Measurements from ENCODE around the gene JDP2. TPM values are rescaled to one million over a fixed set of nuclear protein-coding genes. Genes with fewer than 3 reads are reported as not detected.

JDP2 gene
- total RNA-seq, 1 donor from 2014 or later: 44.4 TPM

GRCh38 chr14:75511201-75511600, 83.4 kb downstream of the JDP2 start:
- Mint-ChIP-seq H3K4me1 (no peaks in the 10 kb centered on the region), H3K9me3 (peaks cover 39% of the 10 kb centered on the region), H3K36me3 (no peaks in the 10 kb centered on the region), H3K27me3 (ENCODE audit: low read depth) (no peaks in the 10 kb centered on the region), H3K4me3 (no peak overlapping the region), H3K27ac (no peak overlapping the region)
- no peak for DNase-seq (ENCODE audit: low spot score in 2 of 2, unreplicated experiment in 2 of 2)
- TF ChIP-seq, protein P1, sequence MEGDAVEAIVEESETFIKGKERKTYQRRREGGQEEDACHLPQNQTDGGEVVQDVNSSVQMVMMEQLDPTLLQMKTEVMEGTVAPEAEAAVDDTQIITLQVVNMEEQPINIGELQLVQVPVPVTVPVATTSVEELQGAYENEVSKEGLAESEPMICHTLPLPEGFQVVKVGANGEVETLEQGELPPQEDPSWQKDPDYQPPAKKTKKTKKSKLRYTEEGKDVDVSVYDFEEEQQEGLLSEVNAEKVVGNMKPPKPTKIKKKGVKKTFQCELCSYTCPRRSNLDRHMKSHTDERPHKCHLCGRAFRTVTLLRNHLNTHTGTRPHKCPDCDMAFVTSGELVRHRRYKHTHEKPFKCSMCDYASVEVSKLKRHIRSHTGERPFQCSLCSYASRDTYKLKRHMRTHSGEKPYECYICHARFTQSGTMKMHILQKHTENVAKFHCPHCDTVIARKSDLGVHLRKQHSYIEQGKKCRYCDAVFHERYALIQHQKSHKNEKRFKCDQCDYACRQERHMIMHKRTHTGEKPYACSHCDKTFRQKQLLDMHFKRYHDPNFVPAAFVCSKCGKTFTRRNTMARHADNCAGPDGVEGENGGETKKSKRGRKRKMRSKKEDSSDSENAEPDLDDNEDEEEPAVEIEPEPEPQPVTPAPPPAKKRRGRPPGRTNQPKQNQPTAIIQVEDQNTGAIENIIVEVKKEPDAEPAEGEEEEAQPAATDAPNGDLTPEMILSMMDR (IDR thresholded peaks at IDR 0.05; ENCODE audit: unreplicated experiment): no peak

- no peaks in the 10 kb centered on the region for H3K36me3 Mint-ChIP-seq
- no peak overlapping the region for H3K27ac Mint-ChIP-seq
- no peaks in the 10 kb centered on the region for H3K27me3 Mint-ChIP-seq (ENCODE audit: low read depth)
- no peak for DNase-seq (ENCODE audit: low spot score in 2 of 2, unreplicated experiment in 2 of 2)
- TF ChIP-seq, protein P1 (IDR thresholded peaks at IDR 0.05; ENCODE audit: unreplicated experiment): no peak
- no peak overlapping the region for H3K4me3 Mint-ChIP-seq
- H3K9me3 Mint-ChIP-seq: peaks cover 25% of the 10 kb centered on the region
- H3K4me1 Mint-ChIP-seq: no peaks in the 10 kb centered on the region
Observed at GRCh38 chr14:75513911-75514672, 86.3 kb downstream of the JDP2 start.

- Mint-ChIP-seq H3K27ac (no peak overlapping the region), H3K36me3 (no peaks in the 10 kb centered on the region)
Observed at GRCh38 chr14:75514673-75515628, 87.1 kb downstream of the JDP2 start.

GRCh38 chr14:75515629-75515996, 87.8 kb downstream of the JDP2 start:
- Mint-ChIP-seq H3K27me3 (ENCODE audit: low read depth) (no peaks in the 10 kb centered on the region), H3K9me3 (peaks cover 15% of the 10 kb centered on the region), H3K36me3 (no peaks in the 10 kb centered on the region), H3K4me3 (no peak overlapping the region), H3K4me1 (no peaks in the 10 kb centered on the region), H3K27ac (no peak overlapping the region)
- no peak for DNase-seq (ENCODE audit: low spot score in 2 of 2, unreplicated experiment in 2 of 2)
- TF ChIP-seq, protein P1 (IDR thresholded peaks at IDR 0.05; ENCODE audit: unreplicated experiment): no peak

More at GRCh38 chr14:75514673-75515628, 87.1 kb downstream of the JDP2 start:
- Mint-ChIP-seq H3K4me1 (no peaks in the 10 kb centered on the region), H3K9me3 (peaks cover 22% of the 10 kb centered on the region), H3K4me3 (no peak overlapping the region), H3K27me3 (ENCODE audit: low read depth) (no peaks in the 10 kb centered on the region)
- DNase-seq (ENCODE audit: low spot score in 2 of 2, unreplicated experiment in 2 of 2): no peak
- TF ChIP-seq, protein P1 (IDR thresholded peaks at IDR 0.05; ENCODE audit: unreplicated experiment): no peak

GRCh38 chr14:75518625-75519024, 90.8 kb downstream of the JDP2 start:
- no peak overlapping the region for H3K4me3 Mint-ChIP-seq
- TF ChIP-seq, protein P1 (IDR thresholded peaks at IDR 0.05; ENCODE audit: unreplicated experiment): no peak
- H3K4me1 Mint-ChIP-seq: peaks cover 22% of the 10 kb centered on the region
- H3K9me3 Mint-ChIP-seq: no peaks in the 10 kb centered on the region
- no peak for DNase-seq (ENCODE audit: low spot score in 2 of 2, unreplicated experiment in 2 of 2)
- H3K36me3 Mint-ChIP-seq: no peaks in the 10 kb centered on the region
- H3K27ac Mint-ChIP-seq: no peak overlapping the region
- no peaks in the 10 kb centered on the region for H3K27me3 Mint-ChIP-seq (ENCODE audit: low read depth)

Measured in mesothelial cell of epicardium (in vitro differentiated cells).